Endothelial cell of umbilical vein (primary cell): ENCODE results near the gene TMPRSS13. TPM values are rescaled to one million over a fixed set of nuclear protein-coding genes. Genes with fewer than 3 reads are reported as not detected.

Experiments
- BruUV-seq: library from RNA; stranded (reverse); fragments of 400-500 nt; replicated peaks from 2 replicates; lab custom pipeline; 2021; lab: Mats Ljungman, UMichigan
- CTCF ChIA-PET: fragments of 300-600, 350-600 bp; sonication (Branson Sonifier 250); formaldehyde crosslinking; loops from one replicate; lab custom pipeline; 2021; ENCODE audit warnings: antibody characterized with exemption, inconsistent platforms; lab: Charles Lee
- POLR2A ChIA-PET: fragments of 300-600, 350-600 bp; sonication (Branson Sonifier 250); formaldehyde crosslinking; loops from one replicate; lab custom pipeline; 2021; ENCODE audit warnings: antibody characterized with exemption, inconsistent platforms; lab: Charles Lee
- DNase-seq: peaks from one replicate; pipeline ENCODE4 v3.0.0-alpha.2; 2011; ENCODE audit warnings: low read depth, low spot score
- FAIRE-seq: peaks from 2 replicates; lab custom pipeline; 2011; peaks lifted over from hg19 to GRCh38; lab: Jason Lieb, UNC
- H2AFZ ChIP-seq: 2 replicates; pipeline ENCODE4 v1.6.0; 2012; ENCODE audit warnings: low read depth, low read length, control low read depth, inconsistent platforms
- H3K27ac ChIP-seq: 2 replicates; pipeline ENCODE4 v1.5.1; 2011; ENCODE audit warnings: low read depth, mild to moderate bottlenecking, control low read depth, low read length, moderate library complexity; ENCODE audit not compliant: insufficient read depth
- H3K27me3 ChIP-seq, 2 experiments: 2 replicates each; pipeline versions ENCODE4 v1.6.0 to v1.6.1; 2011; ENCODE audit warnings: low read length in 2 of 2, mixed read lengths in 1 of 2; ENCODE audit not compliant: control insufficient read depth in 2 of 2, insufficient read depth in 2 of 2
- H3K36me3 ChIP-seq, 2 experiments: 2 replicates in 1 of 2; 3 replicates in 1 of 2; pipeline ENCODE4 v1.5.1; 2011; ENCODE audit warnings: low read length in 2 of 2, mild to moderate bottlenecking in 1 of 2, moderate library complexity in 1 of 2; ENCODE audit not compliant: control insufficient read depth in 2 of 2, insufficient read depth in 2 of 2; ENCODE audit errors: extremely low read depth in 1 of 2
- H3K4me1 ChIP-seq: 3 replicates; pipeline ENCODE4 v1.5.1; 2011; ENCODE audit warnings: mild to moderate bottlenecking, low read length; ENCODE audit not compliant: control insufficient read depth, insufficient read depth; ENCODE audit errors: extremely low read depth
- H3K4me2 ChIP-seq: 2 replicates; pipeline ENCODE4 v1.6.1; 2011; ENCODE audit warnings: low read length, control low read depth, mixed read lengths; ENCODE audit not compliant: insufficient read depth
- H3K4me3 ChIP-seq, 3 experiments: fragments of 200-600 bp in 1 of 3; sonication (generic), shearing (Covaris generic) in 1 of 3; replicated peaks in 1 of 3; 2 replicates each; pipeline ENCODE4 v1.5.1; 2011 to 2016; ENCODE audit warnings: control low read depth in 3 of 3, low read length in 3 of 3, mild to moderate bottlenecking in 2 of 3, inconsistent platforms in 1 of 3, low read depth in 1 of 3, moderate library complexity in 1 of 3; ENCODE audit not compliant: insufficient read depth in 1 of 3
- H3K79me2 ChIP-seq: 2 replicates; pipeline ENCODE4 v1.6.0; 2012; ENCODE audit warnings: low read length, inconsistent platforms; ENCODE audit not compliant: control insufficient read depth, insufficient read depth
- H3K9ac ChIP-seq: replicated peaks from 2 replicates; pipeline ENCODE3; 2011; ENCODE audit warnings: low read length, control low read depth; ENCODE audit not compliant: insufficient read depth; ENCODE audit errors: extremely low read depth
- H3K9me1 ChIP-seq: replicated peaks from 3 replicates; pipeline ENCODE4 v1.6.0; 2011; ENCODE audit warnings: mild to moderate bottlenecking, low read length; ENCODE audit not compliant: control insufficient read depth, insufficient read depth; ENCODE audit errors: extremely low read depth
- H3K9me3 ChIP-seq: replicated peaks from 2 replicates; pipeline ENCODE4 v1.5.1; 2012; ENCODE audit warnings: low read length, inconsistent platforms; ENCODE audit not compliant: control insufficient read depth, insufficient read depth
- H4K20me1 ChIP-seq: replicated peaks from 2 replicates; pipeline ENCODE3; 2011; ENCODE audit warnings: mild to moderate bottlenecking, low read length; ENCODE audit not compliant: control insufficient read depth, insufficient read depth; ENCODE audit errors: extremely low read depth
- CTCF ChIP-seq, 2 donors: IDR thresholded peaks; 1 replicate in 1 of 2; 2 replicates in 1 of 2; pipeline ENCODE4 v1.5.1; 2011; ENCODE audit warnings: low read length in 2 of 2, mild to moderate bottlenecking in 2 of 2, moderate library complexity in 2 of 2, control low read depth in 1 of 2, inconsistent platforms in 1 of 2, low read depth in 1 of 2; ENCODE audit not compliant: insufficient read depth in 1 of 2; ENCODE audit errors: extremely low read depth in 1 of 2
- EZH2 ChIP-seq: IDR thresholded peaks from 2 replicates; pipeline ENCODE4 v1.6.1; 2012; ENCODE audit warnings: borderline replicate concordance, low read depth, mild to moderate bottlenecking, moderate library complexity, low read length, inconsistent platforms; ENCODE audit not compliant: severe bottlenecking
- FOS ChIP-seq: IDR thresholded peaks from 2 replicates; pipeline ENCODE4 v1.6.1; 2011; ENCODE audit warnings: mild to moderate bottlenecking, low read length, moderate library complexity, borderline replicate concordance; ENCODE audit not compliant: insufficient read depth
- GATA2 ChIP-seq: IDR thresholded peaks from 2 replicates; pipeline ENCODE4 v1.7.0; 2011; ENCODE audit warnings: low read depth, mild to moderate bottlenecking, moderate library complexity, mixed read lengths, low read length; ENCODE audit not compliant: insufficient read length, insufficient read depth
- JUN ChIP-seq: IDR thresholded peaks from 2 replicates; pipeline ENCODE4 v1.6.1; 2011; ENCODE audit warnings: borderline replicate concordance, low read depth; ENCODE audit not compliant: insufficient read length, insufficient read depth
- MAX ChIP-seq: IDR thresholded peaks from 2 replicates; pipeline ENCODE4 v1.6.1; 2011; ENCODE audit not compliant: insufficient read depth, insufficient read length
- MYC ChIP-seq: IDR thresholded peaks from one replicate; pipeline ENCODE4 v1.6.1; 2011; ENCODE audit warnings: mild to moderate bottlenecking, low read depth, low read length
- POLR2A ChIP-seq: IDR thresholded peaks from 2 replicates; pipeline ENCODE4 v1.6.1; 2012; ENCODE audit warnings: low read depth, mild to moderate bottlenecking, control low read depth, low read length
- POLR2AphosphoS5 ChIP-seq: IDR thresholded peaks from 2 replicates; pipeline ENCODE4 v1.6.1; 2012; ENCODE audit warnings: low read depth, mild to moderate bottlenecking, control low read depth, low read length, moderate library complexity; ENCODE audit not compliant: insufficient read depth
- dilution Hi-C: fragments of 300-500 bp; cut with MboI; formaldehyde crosslinking; loops from one replicate; pipeline ENCODE4 v1.15.0; 2019; ENCODE audit warnings: low sequenced_read_pairs; ENCODE audit not compliant: extremely low pct_ligation_motif_present
- intact Hi-C: fragments of 100-400 bp; cut with micrococcal nuclease; formaldehyde crosslinking; loops from one replicate; pipeline ENCODE4 v1.10.0; 2022
- polyA plus RNA-seq, 4 experiments: library from polyadenylated mRNA; depleted of rRNA in 3 of 4; stranded (reverse) in 3 of 4; unstranded in 1 of 4; fragments of >200 nt; gene quantifications; 2 replicates each; pipeline versions ENCODE4 v1.2.1 to v1.2.3, GENCODE V29; 2011 to 2012; ENCODE audit warnings: missing spikeins in 1 of 4
- total RNA-seq: library from RNA; stranded (reverse); gene quantifications from 2 replicates; pipeline ENCODE4 v1.2.3, GENCODE V29; 2021

The TMPRSS13 gene
- total and polyA plus RNA-seq, 2 donors (not counting 3 experiments of a cell fraction or from before 2014, with no cell fraction given), result 0.22 to 0.46 TPM

- Histone ChIP-seq H3K4me1 (no peaks in the 10 kb centered on the region), H3K9me1 (no peaks in the 10 kb centered on the region), H3K79me2 (no peaks in the 10 kb centered on the region), H3K9me3 (no peaks in the 10 kb centered on the region), H4K20me1 (no peaks in the 10 kb centered on the region), H3K4me2 (no peak overlapping the region), H3K27ac (no peak overlapping the region), H2AFZ (no peak overlapping the region), H3K9ac (no peak overlapping the region), H3K4me3 (no peak overlapping the region), H3K36me3 (no peaks in the 10 kb centered on the region), H3K27me3 (peaks cover 1 to 6% of the 10 kb centered on the region in 2 experiments)
- CTCF ChIA-PET, result interaction anchor here (1.2 to 3.1 kb wide), 5 partner anchors 14 to 125 kb away, joined by 3 to 18 read pairs (median 6); no protein-coding TSS in a partner anchor
- BruUV-seq, result no TSS peak
- no peak for DNase-seq
- POLR2A ChIA-PET, result no interaction called here
- FAIRE-seq, result no peak
- dilution Hi-C loops, result no loop called here
- intact Hi-C loops, result no loop called here
- TF ChIP-seq JUN (no peak), POLR2A (no peak), MYC (no peak), EZH2 (no peak), CTCF (IDR thresholded peaks at IDR 0.05; ENCODE audit: extremely low read depth in 1 of 2, insufficient read depth in 1 of 2, low read depth in 1 of 2, low read length in 2 of 2) (no peak), MAX (no peak), POLR2AphosphoS5 (no peak), GATA2 (no peak), FOS (no peak)
Measured at GRCh38 chr11:117932426-117932825, 3.2 kb upstream of the TMPRSS13 start.
